GM23248 (cell line): Measurements from ENCODE around the gene TAF8.

Source experiments
- EZH2 ChIP-seq: fragments of 200-600 bp; sonication (generic); IDR thresholded peaks from 2 replicates; pipeline ENCODE4 v1.6.1; 2018; ENCODE audit warnings: antibody characterized with exemption, mild to moderate bottlenecking; ENCODE audit not compliant: insufficient read depth, poor library complexity, severe bottlenecking
- EZH2phosphoT487 ChIP-seq: fragments of 200-600 bp; sonication (generic); IDR thresholded peaks from 2 replicates; pipeline ENCODE4 v1.6.1; 2018; ENCODE audit warnings: antibody characterized with exemption, moderate library complexity, mild to moderate bottlenecking, low read depth; ENCODE audit not compliant: insufficient read depth

DNA sequence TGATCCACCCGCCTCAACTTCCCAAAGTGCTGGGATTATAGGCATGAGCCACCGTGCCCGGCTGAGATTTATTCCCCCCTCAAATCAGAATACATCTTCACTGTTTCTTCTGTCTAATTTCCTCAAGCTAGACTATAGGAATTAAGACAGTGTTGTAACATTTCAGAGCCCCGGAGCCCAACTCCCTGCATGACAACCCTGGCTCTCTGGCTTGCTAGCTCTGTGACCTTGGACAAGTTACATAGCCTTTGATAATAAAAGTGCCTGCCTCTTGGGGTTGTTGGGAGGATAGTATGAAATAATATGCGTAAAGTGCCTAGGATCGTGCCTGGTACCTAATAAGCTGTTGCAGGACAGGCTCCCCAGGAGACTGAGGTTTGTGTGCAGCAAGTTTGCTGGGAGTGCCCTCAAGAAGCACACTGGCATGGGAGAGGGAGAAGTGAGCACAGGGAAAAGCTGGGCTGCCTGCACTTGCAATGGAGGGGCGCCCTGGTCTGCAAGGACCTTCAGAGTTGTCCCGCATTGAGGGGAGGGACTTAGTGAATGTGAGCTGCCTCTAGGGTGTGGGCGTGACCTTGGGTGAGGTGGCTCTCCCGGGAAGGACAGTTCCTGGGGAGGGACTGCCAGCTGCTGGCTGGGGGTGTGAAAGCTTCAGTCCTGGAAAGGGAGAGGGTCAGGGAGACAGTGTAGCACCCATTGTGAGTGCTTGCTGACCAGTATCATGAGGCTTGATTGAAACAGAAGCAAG lies 43.4 kb downstream of the TAF8 start:
- TF ChIP-seq EZH2 (no peak), EZH2phosphoT487 (no peak)
